Rectal smooth muscle tissue (tissue), 1 donor: ENCODE measurements around the gene EPHB2.

Experiments used
- H3K27ac ChIP-seq: one replicate; pipeline ENCODE4 v1.7.0; 2013; ENCODE audit warnings: low read depth, low read length, inconsistent platforms
- H3K27me3 ChIP-seq: one replicate; pipeline ENCODE4 v1.7.0; 2013; ENCODE audit warnings: low read length; ENCODE audit not compliant: control insufficient read depth, insufficient read depth
- H3K36me3 ChIP-seq: one replicate; pipeline ENCODE4 v1.7.0; 2013; ENCODE audit warnings: low read length; ENCODE audit not compliant: control insufficient read depth, insufficient read depth
- H3K4me1 ChIP-seq: one replicate; pipeline ENCODE4 v1.7.0; 2013; ENCODE audit warnings: low read length; ENCODE audit not compliant: control insufficient read depth, insufficient read depth
- H3K4me3 ChIP-seq: one replicate; pipeline ENCODE4 v1.7.0; 2013; ENCODE audit warnings: low read length
- H3K9ac ChIP-seq: one replicate; pipeline ENCODE4 v1.7.0; 2013; ENCODE audit warnings: low read length

The EPHB2 gene

DNA sequence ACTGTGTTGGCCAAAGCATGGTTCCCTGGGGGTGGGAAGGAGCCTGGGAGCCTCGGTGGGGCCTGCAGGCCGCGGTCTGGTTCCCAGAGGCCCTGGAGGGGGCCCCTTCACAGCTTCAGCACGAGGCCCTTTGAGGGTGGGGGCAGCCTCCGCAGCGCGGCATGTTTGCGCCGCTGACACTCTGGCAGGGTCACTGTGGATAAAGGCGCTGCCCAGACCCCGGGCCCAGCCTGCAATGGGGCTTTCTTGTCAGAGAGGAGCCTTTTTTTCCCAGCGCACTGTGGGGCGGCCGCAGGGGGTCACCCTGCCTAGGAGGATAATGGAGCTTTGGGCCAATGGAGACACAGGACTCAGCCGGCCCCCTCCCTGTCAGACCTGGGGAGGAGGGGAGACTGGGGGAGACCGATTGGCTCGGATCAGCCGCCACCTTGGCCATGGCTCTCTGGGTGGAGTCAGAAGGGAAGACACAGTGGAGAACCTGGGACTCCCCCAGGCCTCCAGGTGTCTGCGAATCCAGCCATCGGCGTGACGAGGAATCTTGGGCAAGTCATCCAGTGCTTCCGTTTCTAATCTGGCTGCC is 26.0 kb downstream of the EPHB2 start:
- Histone ChIP-seq H3K4me1 (no peaks in the 10 kb centered on the region), H3K36me3 (no peaks in the 10 kb centered on the region), H3K27ac (no peak overlapping the region), H3K4me3 (no peak overlapping the region), H3K9ac (no peak overlapping the region), H3K27me3 (no peaks in the 10 kb centered on the region)

DNA sequence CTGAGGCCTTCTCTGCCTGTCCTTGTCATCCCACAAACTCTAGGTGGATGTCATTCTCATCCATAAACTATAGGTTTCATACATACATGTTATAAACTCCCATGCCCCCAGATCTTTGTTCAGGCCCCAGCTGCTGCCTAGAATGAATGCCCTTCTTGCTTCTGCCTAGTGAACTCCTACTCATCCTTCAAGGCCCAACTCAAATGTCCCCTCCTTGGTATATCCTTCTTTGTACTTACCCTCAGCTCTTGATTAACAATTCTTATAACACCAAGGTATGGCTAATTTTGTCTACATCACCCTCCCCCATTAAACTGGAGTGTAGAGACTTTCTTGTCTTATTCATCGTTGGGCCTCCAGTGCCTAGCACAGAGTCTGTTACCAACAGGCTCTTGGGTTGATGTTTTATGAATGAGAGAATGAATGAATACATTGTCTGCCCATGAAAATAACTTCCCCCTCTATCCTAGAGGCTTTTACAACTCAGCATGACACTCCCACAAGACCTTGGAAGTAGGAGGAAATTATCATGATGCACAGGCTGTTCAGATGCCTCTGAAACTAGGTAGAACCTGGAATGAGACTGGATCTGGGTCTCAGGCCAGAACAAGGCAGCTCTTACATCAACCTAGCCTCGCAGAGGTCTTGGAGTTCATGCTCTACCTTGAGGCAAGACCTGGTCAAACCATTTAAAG is 26.9 kb downstream of the EPHB2 start:
- Histone ChIP-seq H3K36me3 (no peaks in the 10 kb centered on the region), H3K9ac (no peak overlapping the region), H3K27ac (no peak overlapping the region), H3K27me3 (no peaks in the 10 kb centered on the region), H3K4me3 (no peak overlapping the region), H3K4me1 (no peaks in the 10 kb centered on the region)

DNA sequence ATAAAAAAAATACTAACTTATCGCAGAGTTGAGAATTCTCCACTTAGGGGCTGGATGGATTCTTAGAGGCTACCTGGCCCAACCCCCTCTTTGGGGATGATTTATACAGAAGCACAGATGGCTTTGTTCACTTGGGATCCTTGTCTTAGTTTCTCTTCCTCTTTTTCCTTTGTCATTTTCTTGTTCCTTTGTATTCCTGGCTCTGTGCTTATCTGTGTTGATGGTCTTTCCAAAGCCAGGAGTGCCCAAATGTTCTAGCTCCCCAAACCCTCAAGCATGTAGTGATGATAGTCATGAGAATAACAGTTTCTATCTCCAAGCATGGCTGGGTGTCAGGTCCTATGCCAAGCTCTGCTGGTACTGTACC is 27.4 kb downstream of the EPHB2 start:
- Histone ChIP-seq H3K4me3 (no peak overlapping the region), H3K4me1 (no peaks in the 10 kb centered on the region), H3K36me3 (no peaks in the 10 kb centered on the region), H3K27ac (no peak overlapping the region), H3K27me3 (no peaks in the 10 kb centered on the region), H3K9ac (no peak overlapping the region)

DNA sequence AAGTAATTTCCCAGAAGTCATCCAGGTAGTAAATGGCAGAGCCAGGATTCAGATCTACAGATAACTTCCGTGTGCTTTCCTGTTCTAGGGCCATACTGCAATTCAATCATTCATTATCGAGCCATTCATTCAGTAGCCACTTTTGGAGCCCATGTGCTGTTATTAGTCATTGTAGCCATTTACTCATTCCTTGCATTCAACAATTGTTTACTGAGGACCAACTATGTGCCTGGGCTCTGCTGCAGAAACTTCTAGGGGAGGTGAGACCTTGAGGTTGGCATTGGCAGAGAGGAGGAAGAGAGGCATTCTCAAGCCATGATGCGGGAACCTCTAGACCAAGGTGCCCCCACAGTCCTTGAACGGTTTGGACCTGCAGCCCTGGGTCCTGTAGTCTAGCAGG is 27.9 kb downstream of the EPHB2 start:
- Histone ChIP-seq H3K27me3 (no peaks in the 10 kb centered on the region), H3K4me3 (no peak overlapping the region), H3K9ac (no peak overlapping the region), H3K27ac (no peak overlapping the region), H3K4me1 (no peaks in the 10 kb centered on the region), H3K36me3 (no peaks in the 10 kb centered on the region)

DNA sequence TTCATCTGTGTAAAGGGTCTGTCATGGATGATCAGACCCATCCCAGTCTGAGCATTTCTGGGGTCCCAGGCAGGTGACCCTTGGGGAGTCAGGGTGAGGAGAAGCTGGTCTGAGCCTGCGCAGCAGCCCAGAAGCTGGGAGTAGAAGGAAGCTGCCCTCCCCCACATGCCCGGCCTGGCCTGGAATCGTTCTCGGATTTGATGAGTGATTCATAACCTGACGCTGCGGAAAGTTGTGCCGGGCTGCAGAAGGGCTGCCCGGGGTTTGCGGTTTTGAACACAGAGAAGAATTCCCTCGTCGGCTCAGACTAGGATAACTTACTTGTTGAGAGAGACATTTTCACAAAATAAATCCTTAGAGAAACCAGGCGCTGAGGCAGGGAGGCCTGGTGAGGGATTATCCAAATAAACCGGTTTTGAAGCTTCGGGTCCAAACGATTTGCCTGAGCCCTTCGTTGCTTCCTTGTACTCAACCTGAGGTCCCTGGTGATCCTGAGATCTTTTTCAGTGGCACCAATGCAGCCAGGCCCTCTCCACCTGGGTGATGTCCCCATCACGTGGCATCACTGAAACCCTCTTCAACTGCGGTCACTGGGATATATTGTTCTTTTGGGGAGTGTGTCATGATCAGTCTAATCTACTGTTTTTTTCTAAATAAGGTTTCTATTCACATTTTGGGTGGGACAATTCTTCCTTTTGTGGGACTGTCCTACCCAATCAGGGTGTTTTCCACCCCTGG is 29.2 kb downstream of the EPHB2 start:
- Histone ChIP-seq H3K27ac (no peak overlapping the region), H3K27me3 (no peaks in the 10 kb centered on the region), H3K4me3 (peak overlapping the region; percentile 6), H3K36me3 (no peaks in the 10 kb centered on the region), H3K9ac (no peak overlapping the region), H3K4me1 (no peaks in the 10 kb centered on the region)

DNA sequence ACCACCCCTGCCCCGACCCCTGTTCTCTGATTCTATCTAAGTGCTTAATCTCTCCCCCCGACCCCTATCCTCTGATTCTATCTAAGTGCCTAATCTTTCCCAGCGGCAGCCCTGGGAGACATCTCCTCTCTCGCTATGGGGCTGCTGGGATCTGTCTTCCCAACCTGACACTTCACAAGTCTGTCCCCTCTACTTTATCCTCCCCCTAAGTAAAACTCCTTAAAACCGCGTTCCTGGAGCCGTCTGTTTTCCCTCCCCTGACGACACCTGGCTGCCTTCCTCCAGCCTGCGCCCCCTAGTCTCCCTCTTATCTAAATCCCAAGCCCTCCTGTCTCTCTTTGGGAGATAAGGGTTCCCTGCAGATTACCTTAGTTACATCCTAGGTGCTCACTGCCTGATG is 30.5 kb downstream of the EPHB2 start:
- Histone ChIP-seq H3K36me3 (no peaks in the 10 kb centered on the region), H3K4me1 (no peaks in the 10 kb centered on the region), H3K4me3 (no peak overlapping the region), H3K9ac (no peak overlapping the region), H3K27ac (no peak overlapping the region), H3K27me3 (no peaks in the 10 kb centered on the region)

DNA sequence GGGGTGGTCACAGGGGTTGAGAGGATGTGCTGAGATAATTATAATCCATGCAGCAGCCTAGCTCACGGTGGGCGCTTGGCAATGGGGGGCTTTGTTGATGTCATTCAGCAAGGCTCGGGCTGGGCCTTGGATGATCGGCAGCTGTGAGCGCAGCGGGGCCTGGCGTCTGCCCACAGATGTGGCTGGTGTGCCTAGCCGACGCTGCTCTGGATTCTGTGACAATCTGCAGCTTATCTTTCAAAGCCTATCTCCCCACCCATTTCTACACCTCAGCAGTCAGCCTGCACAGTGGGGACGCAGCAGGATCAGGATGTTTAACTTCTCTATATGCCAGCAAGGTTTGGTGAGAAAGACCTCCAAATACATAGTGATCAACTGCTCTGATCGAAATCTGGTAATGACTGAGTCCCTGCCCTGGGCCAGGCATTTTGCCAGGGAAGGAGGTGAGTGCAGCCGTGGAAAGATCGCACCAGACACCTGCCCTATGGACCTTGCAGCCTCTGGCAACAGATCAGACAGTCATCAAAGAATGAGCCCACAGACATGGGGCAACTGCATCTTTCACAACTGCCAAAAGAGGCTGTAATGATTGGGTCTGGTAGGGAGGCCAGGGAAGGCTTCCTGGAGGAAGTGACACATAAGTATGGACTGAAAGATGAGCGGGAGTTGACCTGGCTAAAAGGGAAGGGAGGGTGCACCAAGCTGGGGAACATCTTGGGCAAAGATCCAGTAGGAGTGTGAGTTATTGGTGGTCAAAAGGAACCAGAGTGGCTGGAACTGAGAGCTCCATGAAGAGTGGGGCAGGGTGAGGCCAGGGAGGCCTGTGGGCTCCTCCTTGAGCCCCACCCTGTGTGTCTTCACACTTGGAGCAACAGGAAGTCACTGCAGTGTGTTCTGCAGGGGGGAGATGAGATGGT is 35.3 kb downstream of the EPHB2 start:
- no peak overlapping the region for H3K27ac ChIP-seq

DNA sequence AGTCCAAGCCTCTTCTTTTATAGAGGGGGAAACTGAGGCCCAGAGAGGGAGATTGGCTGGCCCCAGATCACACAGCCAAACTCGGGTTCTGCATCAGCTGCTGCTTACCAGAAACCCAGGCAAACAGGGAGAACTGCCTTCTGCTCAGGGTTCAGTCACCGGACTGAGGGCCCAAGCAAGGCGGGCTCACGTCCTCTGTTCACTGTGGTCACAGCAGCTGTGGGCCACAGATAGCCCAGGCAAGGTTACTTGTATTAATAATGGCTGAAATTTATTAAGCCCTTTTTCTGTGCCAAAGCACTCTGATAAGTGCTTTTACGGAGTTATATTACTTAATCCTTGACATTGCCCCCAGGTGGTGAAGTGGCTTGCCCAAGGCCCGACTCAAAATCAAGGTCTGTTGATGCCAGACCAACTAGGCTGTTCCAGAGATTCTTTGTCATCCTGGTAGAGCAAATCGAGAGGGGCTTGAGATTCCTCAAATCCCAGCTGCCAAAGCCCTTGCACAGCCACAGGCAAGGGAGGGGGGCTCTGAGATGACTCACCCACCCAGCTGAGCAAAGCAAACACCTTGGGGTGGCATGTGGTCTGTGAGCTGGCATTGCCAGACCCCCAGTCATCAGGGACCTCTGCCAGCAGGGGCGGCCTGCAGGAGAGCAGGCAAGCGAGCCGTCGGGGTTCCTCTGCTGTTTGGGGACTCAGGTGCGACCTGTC is 36.5 kb downstream of the EPHB2 start:
- Histone ChIP-seq H3K4me3 (no peak overlapping the region), H3K9ac (no peak overlapping the region), H3K27me3 (no peaks in the 10 kb centered on the region), H3K36me3 (no peaks in the 10 kb centered on the region), H3K27ac (no peak overlapping the region), H3K4me1 (peaks cover 7% of the 10 kb centered on the region)

More for the DNA sequence above, 35.3 kb downstream of the EPHB2 start:
- H3K36me3 ChIP-seq: no peaks in the 10 kb centered on the region
- no peak overlapping the region for H3K4me3 ChIP-seq
- peaks cover 7% of the 10 kb centered on the region for H3K4me1 ChIP-seq
- no peak overlapping the region for H3K9ac ChIP-seq
- H3K27me3 ChIP-seq: no peaks in the 10 kb centered on the region

DNA sequence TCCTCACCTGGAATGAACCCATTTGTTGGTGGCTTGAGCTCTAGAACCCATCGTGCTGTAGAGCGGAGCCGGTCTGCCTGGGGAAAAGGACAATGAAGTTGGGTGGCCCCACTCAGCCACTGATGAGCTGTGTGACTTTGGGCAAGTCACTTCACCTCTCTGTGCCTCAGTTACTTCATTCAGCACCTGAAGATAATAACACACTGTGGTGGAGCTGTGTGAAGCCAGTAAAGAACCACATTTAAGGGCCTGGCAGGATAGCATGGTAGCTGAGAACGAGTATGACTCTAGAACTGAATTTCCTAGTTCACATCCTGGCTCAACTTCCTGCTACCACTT is 37.1 kb downstream of the EPHB2 start:
- Histone ChIP-seq H3K4me3 (no peak overlapping the region), H3K27me3 (no peaks in the 10 kb centered on the region), H3K27ac (no peak overlapping the region), H3K4me1 (peaks cover 7% of the 10 kb centered on the region), H3K36me3 (no peaks in the 10 kb centered on the region), H3K9ac (no peak overlapping the region)

DNA sequence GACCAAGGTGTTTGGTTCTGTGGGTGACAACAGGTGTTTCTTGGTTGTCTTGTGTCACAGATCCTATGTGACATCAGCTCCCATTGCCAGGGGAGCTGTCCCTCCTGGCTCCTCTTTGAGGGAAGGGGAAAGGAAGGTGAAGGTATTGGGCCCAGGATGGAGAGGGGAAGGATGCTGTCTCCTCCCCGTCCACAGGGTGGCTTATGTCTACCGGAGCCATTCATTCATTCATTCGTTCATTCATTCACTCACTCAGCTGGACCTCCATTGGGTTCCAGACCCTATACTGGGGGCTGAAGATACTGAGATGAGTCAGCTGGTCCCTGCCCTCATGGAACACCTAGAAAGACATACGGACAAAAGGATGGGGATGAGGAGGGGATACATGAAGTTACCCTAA is 38.9 kb downstream of the EPHB2 start:
- H3K36me3 ChIP-seq: no peaks in the 10 kb centered on the region
- no peaks in the 10 kb centered on the region for H3K27me3 ChIP-seq
- H3K4me3 ChIP-seq: no peak overlapping the region
- H3K9ac ChIP-seq: no peak overlapping the region
- H3K4me1 ChIP-seq: peaks cover 7% of the 10 kb centered on the region
- H3K27ac ChIP-seq: no peak overlapping the region

DNA sequence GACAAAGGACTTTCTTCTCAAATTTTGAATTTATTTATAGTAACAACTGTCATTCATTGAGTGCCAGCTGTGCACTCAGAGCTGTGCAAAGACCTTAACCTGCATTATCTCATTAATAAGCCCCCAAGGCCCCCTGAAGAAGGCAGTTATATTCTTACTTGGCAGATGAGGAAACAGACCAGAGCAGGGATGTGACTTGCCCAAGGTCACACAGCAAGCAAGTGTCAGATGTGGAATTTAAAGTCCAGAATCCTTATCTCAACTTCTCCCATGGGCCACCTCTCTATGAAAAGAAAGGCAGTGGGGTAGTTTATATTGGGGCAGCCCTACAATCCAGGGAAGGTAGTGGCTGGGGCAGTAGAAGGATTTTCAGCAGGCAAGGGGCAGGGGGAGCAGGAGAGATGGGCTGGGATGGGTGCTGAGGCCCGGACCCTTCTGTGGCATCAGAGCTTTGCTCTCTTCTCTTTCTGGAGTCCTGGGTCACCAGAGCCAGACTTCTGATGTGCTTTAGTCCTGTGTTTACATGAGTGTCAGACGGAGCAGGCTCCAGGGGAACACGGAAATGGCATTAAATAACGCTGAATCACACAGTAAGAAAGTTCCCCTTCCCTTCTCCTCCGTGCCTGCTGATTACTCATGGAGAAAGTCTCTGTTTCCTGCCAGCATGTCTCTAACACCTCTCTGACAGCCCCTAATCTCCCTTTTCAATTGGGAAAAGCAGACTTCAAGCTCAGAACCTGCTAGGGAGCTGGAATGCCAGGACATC is 39.5 kb downstream of the EPHB2 start:
- peaks cover 7% of the 10 kb centered on the region for H3K4me1 ChIP-seq
- no peak overlapping the region for H3K4me3 ChIP-seq
- no peaks in the 10 kb centered on the region for H3K36me3 ChIP-seq
- H3K27me3 ChIP-seq: no peaks in the 10 kb centered on the region
- H3K27ac ChIP-seq: peak overlapping the region; percentile 36
- no peak overlapping the region for H3K9ac ChIP-seq
